Neural cell (in vitro differentiated cells): ENCODE measurements around the gene UNC79. TPM values are rescaled to one million over a fixed set of nuclear protein-coding genes. Genes with fewer than 3 reads are reported as not detected.
A peak's percentile ranks its signal among the peaks of the same experiment; 100 is the strongest.

Experiments used
- H2AFZ ChIP-seq: fragments of 200-600, 300-800 bp; sonication (generic), shearing (Covaris generic); 2 replicates; pipeline ENCODE4 v1.6.0; 2014; ENCODE audit warnings: low read depth, mild to moderate bottlenecking, antibody characterized with exemption, low read length, moderate library complexity
- H3F3A ChIP-seq: fragments of 200-600 bp; shearing (Covaris generic); 2 replicates; pipeline ENCODE4 v1.6.1; 2016; ENCODE audit warnings: mild to moderate bottlenecking, moderate library complexity, mixed read lengths, antibody characterized with exemption, low read length; ENCODE audit not compliant: insufficient read depth, poor library complexity, severe bottlenecking
- H3K27ac ChIP-seq: fragments of 200-600, 300-800 bp; sonication (generic), shearing (Covaris generic); 2 replicates; pipeline ENCODE4 v1.5.1; 2014; ENCODE audit warnings: mild to moderate bottlenecking, low read length, moderate library complexity
- H3K27me3 ChIP-seq: fragments of 300-800, 200-600 bp; sonication (generic), shearing (Covaris generic); 2 replicates; pipeline ENCODE4 v1.6.0; 2014; ENCODE audit warnings: mild to moderate bottlenecking, low read depth, low read length, moderate library complexity; ENCODE audit not compliant: insufficient read depth
- H3K36me3 ChIP-seq: fragments of 300-800, 200-600 bp; sonication (generic), shearing (Covaris generic); 2 replicates; pipeline ENCODE4 v1.5.1; 2014; ENCODE audit warnings: mild to moderate bottlenecking, antibody characterized with exemption, low read length, moderate library complexity; ENCODE audit not compliant: insufficient read depth
- H3K4me2 ChIP-seq: fragments of 300-800, 200-600 bp; sonication (generic), shearing (Covaris generic); 2 replicates; pipeline ENCODE4 v1.6.0; 2014; ENCODE audit warnings: mild to moderate bottlenecking, low read length
- H3K4me3 ChIP-seq: fragments of 300-800, 200-600 bp; sonication (generic), shearing (Covaris generic); 2 replicates; pipeline ENCODE4 v1.5.1; 2014; ENCODE audit warnings: mild to moderate bottlenecking, low read length, moderate library complexity
- H3K79me2 ChIP-seq: fragments of 200-600 bp; shearing (Covaris generic); replicated peaks from 2 replicates; pipeline ENCODE4 v1.6.0; 2014; ENCODE audit warnings: mild to moderate bottlenecking, low read length, moderate library complexity; ENCODE audit not compliant: insufficient read depth
- H3K9ac ChIP-seq: fragments of 300-800, 200-600 bp; sonication (generic), shearing (Covaris generic); 2 replicates; pipeline ENCODE4 v1.6.1; 2016; ENCODE audit warnings: mild to moderate bottlenecking, low read length, mixed read lengths
- H3K9me2 ChIP-seq: fragments of 200-600 bp; shearing (Covaris generic); 2 replicates; pipeline ENCODE4 v1.6.1; 2016; ENCODE audit warnings: mild to moderate bottlenecking, low read length, mixed read lengths; ENCODE audit not compliant: insufficient read depth
- H3K9me3 ChIP-seq: fragments of 200-600, 300-800 bp; sonication (generic), shearing (Covaris generic); 2 replicates; pipeline ENCODE4 v1.6.1; 2016; ENCODE audit warnings: mild to moderate bottlenecking, mixed run types, low read length, moderate library complexity, mixed read lengths
- H4K20me1 ChIP-seq: fragments of 200-600 bp; shearing (Covaris generic); 2 replicates; pipeline ENCODE4 v1.6.1; 2016; ENCODE audit warnings: mild to moderate bottlenecking, mixed run types; ENCODE audit not compliant: insufficient read depth
- EP300 ChIP-seq: fragments of 450-650 bp; conservative IDR thresholded peaks from 2 replicates; pipeline ENCODE4 v1.6.1; 2014; ENCODE audit warnings: antibody characterized with exemption, mild to moderate bottlenecking, moderate library complexity; ENCODE audit not compliant: poor library complexity, severe bottlenecking
- EZH2 ChIP-seq: fragments of 200-600, 300-800 bp; shearing (Covaris generic), sonication (generic); IDR thresholded peaks from 2 replicates; pipeline ENCODE4 v1.6.1; 2014; ENCODE audit warnings: antibody characterized with exemption, low read length, borderline replicate concordance, mild to moderate bottlenecking; ENCODE audit not compliant: insufficient read depth, poor library complexity, severe bottlenecking
- MXI1 ChIP-seq: fragments of 450-650 bp; conservative IDR thresholded peaks from 2 replicates; pipeline ENCODE4 v1.6.1; 2014; ENCODE audit warnings: antibody characterized with exemption, mild to moderate bottlenecking; ENCODE audit not compliant: poor library complexity, severe bottlenecking
- POLR2AphosphoS5 ChIP-seq: IDR thresholded peaks from 2 replicates; pipeline ENCODE4 v1.6.1; 2012
- RAD21 ChIP-seq: fragments of 450-650 bp; conservative IDR thresholded peaks from 2 replicates; pipeline ENCODE4 v1.6.1; 2014; ENCODE audit warnings: antibody characterized with exemption, mild to moderate bottlenecking, moderate library complexity
- SMC3 ChIP-seq: fragments of 450-650 bp; conservative IDR thresholded peaks from 2 replicates; pipeline ENCODE4 v1.6.1; 2014; ENCODE audit warnings: antibody characterized with exemption, mild to moderate bottlenecking, moderate library complexity; ENCODE audit not compliant: poor library complexity
- TAF1 ChIP-seq: IDR thresholded peaks from 2 replicates; pipeline ENCODE4 v1.6.1; 2012; ENCODE audit warnings: low read depth
- polyA plus RNA-seq: library from polyadenylated mRNA; depleted of rRNA; stranded (reverse); fragments of >200 nt; gene quantifications from 2 replicates; pipeline ENCODE4 v1.2.3, GENCODE V29; 2014
- TF ChIP-seq, protein P1 (sequence below): fragments of 450-650 bp; IDR thresholded peaks from 2 replicates; pipeline ENCODE4 v1.5.1; 2014; ENCODE audit warnings: antibody characterized with exemption, mild to moderate bottlenecking, moderate library complexity; ENCODE audit not compliant: poor library complexity, severe bottlenecking
- TF ChIP-seq, protein P2 (sequence below): IDR thresholded peaks from 2 replicates; pipeline ENCODE4 v1.6.1; 2012; ENCODE audit warnings: borderline replicate concordance

Gene UNC79
- polyA plus RNA-seq, 1 donor from 2014 or later = 22.6 TPM

- no peaks in the 10 kb centered on the region for H3K9me3 ChIP-seq
- no peak overlapping the region for H3K9ac ChIP-seq
- H3K36me3 ChIP-seq = peaks cover 20% of the 10 kb centered on the region
- H3K9me2 ChIP-seq = no peaks in the 10 kb centered on the region
- no peak overlapping the region for H2AFZ ChIP-seq
- no peak overlapping the region for H3K4me2 ChIP-seq
- no peaks in the 10 kb centered on the region for H3K27me3 ChIP-seq
- no peak overlapping the region for H3K27ac ChIP-seq
- TF ChIP-seq SMC3 (no peak), EZH2 (no peak), MXI1 (no peak), POLR2AphosphoS5 (no peak), TAF1 (no peak), RAD21 (no peak), EP300 (no peak)
- TF ChIP-seq, protein P1, sequence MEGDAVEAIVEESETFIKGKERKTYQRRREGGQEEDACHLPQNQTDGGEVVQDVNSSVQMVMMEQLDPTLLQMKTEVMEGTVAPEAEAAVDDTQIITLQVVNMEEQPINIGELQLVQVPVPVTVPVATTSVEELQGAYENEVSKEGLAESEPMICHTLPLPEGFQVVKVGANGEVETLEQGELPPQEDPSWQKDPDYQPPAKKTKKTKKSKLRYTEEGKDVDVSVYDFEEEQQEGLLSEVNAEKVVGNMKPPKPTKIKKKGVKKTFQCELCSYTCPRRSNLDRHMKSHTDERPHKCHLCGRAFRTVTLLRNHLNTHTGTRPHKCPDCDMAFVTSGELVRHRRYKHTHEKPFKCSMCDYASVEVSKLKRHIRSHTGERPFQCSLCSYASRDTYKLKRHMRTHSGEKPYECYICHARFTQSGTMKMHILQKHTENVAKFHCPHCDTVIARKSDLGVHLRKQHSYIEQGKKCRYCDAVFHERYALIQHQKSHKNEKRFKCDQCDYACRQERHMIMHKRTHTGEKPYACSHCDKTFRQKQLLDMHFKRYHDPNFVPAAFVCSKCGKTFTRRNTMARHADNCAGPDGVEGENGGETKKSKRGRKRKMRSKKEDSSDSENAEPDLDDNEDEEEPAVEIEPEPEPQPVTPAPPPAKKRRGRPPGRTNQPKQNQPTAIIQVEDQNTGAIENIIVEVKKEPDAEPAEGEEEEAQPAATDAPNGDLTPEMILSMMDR = no peak
- TF ChIP-seq, protein P2, sequence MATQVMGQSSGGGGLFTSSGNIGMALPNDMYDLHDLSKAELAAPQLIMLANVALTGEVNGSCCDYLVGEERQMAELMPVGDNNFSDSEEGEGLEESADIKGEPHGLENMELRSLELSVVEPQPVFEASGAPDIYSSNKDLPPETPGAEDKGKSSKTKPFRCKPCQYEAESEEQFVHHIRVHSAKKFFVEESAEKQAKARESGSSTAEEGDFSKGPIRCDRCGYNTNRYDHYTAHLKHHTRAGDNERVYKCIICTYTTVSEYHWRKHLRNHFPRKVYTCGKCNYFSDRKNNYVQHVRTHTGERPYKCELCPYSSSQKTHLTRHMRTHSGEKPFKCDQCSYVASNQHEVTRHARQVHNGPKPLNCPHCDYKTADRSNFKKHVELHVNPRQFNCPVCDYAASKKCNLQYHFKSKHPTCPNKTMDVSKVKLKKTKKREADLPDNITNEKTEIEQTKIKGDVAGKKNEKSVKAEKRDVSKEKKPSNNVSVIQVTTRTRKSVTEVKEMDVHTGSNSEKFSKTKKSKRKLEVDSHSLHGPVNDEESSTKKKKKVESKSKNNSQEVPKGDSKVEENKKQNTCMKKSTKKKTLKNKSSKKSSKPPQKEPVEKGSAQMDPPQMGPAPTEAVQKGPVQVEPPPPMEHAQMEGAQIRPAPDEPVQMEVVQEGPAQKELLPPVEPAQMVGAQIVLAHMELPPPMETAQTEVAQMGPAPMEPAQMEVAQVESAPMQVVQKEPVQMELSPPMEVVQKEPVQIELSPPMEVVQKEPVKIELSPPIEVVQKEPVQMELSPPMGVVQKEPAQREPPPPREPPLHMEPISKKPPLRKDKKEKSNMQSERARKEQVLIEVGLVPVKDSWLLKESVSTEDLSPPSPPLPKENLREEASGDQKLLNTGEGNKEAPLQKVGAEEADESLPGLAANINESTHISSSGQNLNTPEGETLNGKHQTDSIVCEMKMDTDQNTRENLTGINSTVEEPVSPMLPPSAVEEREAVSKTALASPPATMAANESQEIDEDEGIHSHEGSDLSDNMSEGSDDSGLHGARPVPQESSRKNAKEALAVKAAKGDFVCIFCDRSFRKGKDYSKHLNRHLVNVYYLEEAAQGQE = no peak
- no peak overlapping the region for H3K4me3 ChIP-seq
- H3F3A ChIP-seq = no peaks in the 10 kb centered on the region
- no peaks in the 10 kb centered on the region for H4K20me1 ChIP-seq
- H3K79me2 ChIP-seq = no peaks in the 10 kb centered on the region
Observed at GRCh38 chr14:93654599-93654998, 223.9 kb downstream of the UNC79 start.

- Histone ChIP-seq H2AFZ (no peak overlapping the region), H3K27ac (no peak overlapping the region)
Observed at GRCh38 chr14:93655078-93655750, 224.5 kb downstream of the UNC79 start.

More at GRCh38 chr14:93655078-93655750, 224.5 kb downstream of the UNC79 start:
- Histone ChIP-seq H3K9ac (no peak overlapping the region), H3K36me3 (peaks cover 26% of the 10 kb centered on the region), H3K9me3 (no peaks in the 10 kb centered on the region), H3F3A (no peaks in the 10 kb centered on the region), H3K79me2 (no peaks in the 10 kb centered on the region), H3K4me2 (no peak overlapping the region), H3K27me3 (no peaks in the 10 kb centered on the region), H3K9me2 (no peaks in the 10 kb centered on the region), H4K20me1 (no peaks in the 10 kb centered on the region), H3K4me3 (no peak overlapping the region)
- TF ChIP-seq, protein P1 = peak; percentile 65
- TF ChIP-seq MXI1 (no peak), EP300 (no peak), TAF1 (no peak), POLR2AphosphoS5 (no peak), RAD21 (peak; percentile 67), SMC3 (peak; percentile 70)
